AG08396 (cell line): ENCODE data around the gene EFCAB6.

Experiments
- DNase-seq: peaks from one replicate; pipeline ENCODE4 v3.0.0; 2012; ENCODE audit warnings: low spot score, mixed read lengths

EFCAB6 gene

GRCh38 chr22:43747877-43748276 is 64.2 kb downstream of the EFCAB6 start:
- DNase-seq, result no peak

DNA sequence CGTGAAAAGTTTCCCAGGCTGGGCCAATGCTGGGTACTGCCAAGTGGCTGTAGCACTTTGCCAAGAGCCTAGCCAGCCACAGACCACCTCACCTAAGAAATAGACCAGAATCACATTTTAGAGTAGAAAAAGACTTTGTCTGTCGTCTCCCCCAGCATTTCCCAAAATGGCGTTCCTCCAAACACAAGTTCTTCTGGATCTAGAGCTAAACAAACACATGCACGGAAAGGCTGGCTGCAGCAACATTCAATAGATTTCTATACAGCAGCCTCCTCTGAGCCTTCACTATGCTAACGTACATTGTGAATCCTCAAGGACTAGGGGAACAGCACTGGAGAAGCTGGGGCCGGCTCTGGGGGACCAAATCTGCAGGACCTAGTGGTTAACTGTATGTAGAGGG is 65.0 kb downstream of the EFCAB6 start:
- no peak for DNase-seq

GRCh38 chr22:43745783-43746356 is 66.2 kb downstream of the EFCAB6 start:
- no peak for DNase-seq

- DNase-seq, result no peak
These were observed 66.7 kb downstream of the EFCAB6 start for GRCh38 chr22:43745411-43745770.

- DNase-seq, result no peak
These were observed 67.2 kb downstream of the EFCAB6 start for GRCh38 chr22:43744700-43745410.

GRCh38 chr22:43743929-43744643 is 68.0 kb downstream of the EFCAB6 start:
- DNase-seq, result no peak

DNA sequence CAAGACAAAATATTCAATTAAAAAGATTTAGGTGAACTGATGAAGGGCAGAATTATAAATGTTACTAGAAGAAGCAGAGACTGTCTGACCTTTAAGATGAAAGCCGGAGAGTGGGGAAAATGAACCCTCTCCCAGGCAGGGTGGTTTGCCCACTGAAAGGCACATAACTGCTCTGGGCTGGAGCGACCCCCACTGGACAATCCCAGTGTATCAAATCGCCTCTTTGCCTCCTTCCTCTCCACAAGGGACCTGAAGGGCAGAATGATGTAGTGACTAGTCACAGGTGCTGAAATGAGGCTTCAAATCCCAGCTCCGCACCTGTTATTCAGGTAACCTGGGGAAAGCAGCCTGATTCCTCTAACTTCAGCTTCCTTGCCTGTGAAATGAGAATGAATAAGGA is 69.0 kb downstream of the EFCAB6 start:
- DNase-seq, result no peak

- DNase-seq, result no peak
These were observed 69.8 kb downstream of the EFCAB6 start for GRCh38 chr22:43742154-43742950.

DNA sequence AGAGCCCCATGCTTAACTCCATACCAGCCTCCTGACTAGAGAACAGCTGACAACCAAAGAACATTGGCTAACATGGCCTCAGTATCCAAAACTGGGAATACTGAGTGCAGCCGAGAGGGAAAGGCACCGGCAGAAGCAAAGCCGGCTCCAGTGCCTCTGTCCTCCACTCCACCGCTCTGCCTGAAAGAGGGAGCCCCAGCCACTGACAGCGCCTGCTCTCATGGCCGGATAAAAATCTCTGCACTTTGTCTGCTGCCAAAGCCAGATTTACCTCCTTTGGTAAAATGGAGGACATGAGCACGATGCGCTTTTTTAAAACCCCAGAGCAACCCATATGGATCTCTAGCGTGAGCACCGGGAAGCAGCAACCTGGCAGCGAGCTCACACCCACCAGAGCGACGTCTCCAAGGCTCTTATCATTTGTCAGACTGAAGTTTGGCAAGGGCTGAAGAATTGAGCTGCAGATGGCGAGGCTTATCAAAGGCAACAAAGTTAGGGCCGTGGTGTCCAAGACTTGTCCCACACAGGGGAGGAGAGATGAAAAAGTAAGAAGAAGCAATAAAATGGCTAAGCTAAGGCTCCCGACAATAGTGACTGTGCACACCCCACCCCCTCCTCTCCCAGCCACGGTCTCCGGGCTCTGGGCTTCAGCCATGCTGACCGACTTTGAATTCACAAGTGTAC is 71.4 kb downstream of the EFCAB6 start:
- DNase-seq, result no peak

GRCh38 chr22:43739851-43740379 is 72.2 kb downstream of the EFCAB6 start:
- no peak for DNase-seq

DNA sequence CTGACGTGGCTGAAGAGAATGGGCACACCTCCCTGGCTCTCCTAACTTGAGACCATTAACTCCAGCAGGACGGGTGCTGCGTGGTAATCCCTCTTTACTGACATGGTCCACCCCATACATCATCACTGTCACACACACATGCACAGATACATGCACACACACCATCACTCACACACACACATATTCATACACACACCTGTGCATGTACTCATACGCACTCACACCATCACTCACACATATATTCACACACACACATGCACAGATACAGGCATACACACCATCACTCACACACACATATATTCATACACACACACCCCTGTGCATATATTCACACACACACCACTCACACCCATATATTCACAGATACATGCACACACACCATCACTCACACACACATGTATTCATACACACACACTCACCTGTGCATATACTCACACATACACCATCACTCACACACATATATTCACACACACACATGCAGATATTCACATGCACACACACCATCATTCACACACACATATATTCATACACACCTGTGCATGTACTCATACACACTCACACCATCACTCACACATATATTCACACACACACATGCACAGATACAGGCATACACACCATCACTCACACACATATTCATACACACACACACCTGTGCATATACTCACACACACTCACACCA is 74.8 kb downstream of the EFCAB6 start:
- no peak for DNase-seq

DNA sequence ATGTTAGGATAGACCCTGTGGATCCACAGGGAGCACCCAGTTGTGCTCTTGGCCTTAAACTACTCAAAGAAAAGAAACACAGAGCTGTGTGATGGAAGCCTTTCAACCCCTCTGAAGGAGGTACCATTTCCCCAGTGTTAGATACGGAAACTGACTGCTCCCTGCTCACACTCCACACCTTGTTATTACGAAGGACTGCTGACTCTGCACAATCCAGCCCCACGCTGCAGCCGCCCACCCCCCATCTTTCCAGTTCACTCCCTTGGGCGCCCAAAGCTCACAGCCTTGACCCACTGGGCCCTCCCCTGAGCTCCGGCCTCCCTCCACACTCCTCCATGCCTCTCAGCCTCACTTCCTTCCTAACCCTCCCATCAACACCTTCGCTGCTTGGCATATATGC is 75.5 kb downstream of the EFCAB6 start:
- no peak for DNase-seq

GRCh38 chr22:43734370-43735150 is 77.5 kb downstream of the EFCAB6 start:
- DNase-seq, result no peak

DNA sequence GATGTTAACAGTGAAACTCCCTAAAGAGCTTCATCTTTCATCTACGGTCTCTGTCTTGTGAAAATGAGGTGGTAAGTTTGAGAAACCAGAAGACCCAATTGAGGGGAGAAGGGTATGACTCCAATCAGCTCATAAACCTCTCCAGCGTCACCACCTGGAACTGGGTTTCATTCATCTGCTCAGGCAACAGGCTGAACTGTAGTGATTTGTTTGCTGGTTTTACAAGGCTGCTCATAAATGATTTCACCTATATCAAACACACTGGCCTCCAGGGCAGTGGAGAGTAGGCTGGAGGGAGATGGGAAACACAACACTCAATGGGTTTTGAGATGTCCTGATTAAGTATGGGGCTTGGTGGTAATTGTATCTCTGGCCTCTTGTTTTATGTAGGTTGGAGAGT is 79.0 kb downstream of the EFCAB6 start:
- no peak for DNase-seq

- no peak for DNase-seq
These were observed 80.1 kb downstream of the EFCAB6 start for GRCh38 chr22:43731988-43732387.

GRCh38 chr22:43726964-43727543 is 85.1 kb downstream of the EFCAB6 start:
- DNase-seq, result no peak

DNA sequence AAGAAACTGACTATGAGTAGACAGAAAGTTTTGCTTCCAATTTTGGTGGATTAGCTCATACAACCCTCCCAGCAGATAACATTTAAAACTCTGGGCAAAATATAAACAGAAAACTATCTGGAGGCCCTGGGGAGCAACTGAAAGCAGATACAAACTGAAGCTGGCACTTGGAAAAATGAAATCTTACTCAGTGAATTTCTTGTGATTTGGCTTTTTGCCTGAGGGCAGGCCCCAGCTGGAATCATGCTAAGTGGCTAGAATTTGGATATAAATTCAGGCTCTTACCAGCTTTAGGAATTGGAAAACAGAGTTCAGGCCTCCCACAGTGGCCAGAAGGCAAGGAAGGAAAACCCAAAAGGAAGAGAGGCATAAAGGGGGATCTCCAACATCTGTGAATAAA is 85.8 kb downstream of the EFCAB6 start:
- no peak for DNase-seq

GRCh38 chr22:43723816-43724215 is 88.3 kb downstream of the EFCAB6 start:
- DNase-seq, result no peak

DNA sequence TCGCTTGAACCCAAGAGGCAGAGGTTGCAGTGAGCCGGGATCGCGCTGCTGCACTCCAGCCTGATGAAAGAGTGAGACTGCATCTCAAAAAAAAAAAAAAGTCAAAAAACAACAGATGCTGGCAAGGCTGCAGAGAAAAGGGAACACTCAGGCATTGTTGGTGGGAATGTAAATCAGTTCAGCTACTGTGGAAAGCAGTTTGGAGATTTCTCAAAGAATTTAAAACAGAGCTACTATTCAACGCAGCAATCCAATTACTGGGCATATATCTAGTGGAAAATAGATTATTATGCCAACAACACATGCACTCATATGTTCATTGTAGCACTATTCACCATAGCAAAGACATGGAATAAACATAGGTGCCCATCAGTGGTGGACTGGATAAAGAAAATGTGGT is 89.7 kb downstream of the EFCAB6 start:
- DNase-seq, result no peak

DNA sequence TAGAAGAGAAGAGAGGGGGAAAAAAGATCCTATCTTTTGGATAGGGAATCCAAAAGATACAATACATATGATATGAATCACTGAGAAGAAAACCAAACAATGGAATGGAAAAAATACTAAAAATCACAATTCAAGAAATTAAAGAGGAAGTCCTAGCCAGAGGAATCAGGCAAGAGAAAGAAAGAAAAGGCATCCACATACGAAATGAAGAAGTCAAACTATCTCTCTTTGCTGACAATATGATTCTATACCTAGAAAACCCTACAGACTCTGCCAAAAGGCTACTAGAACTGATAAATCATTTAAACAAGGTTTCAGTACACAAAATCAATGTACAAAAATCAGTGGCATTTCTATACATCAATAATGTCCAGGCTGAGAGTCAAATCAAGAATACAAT is 91.4 kb downstream of the EFCAB6 start:
- DNase-seq, result no peak
